HG03175 (cell line): Measurements from ENCODE around the gene ABL1.
"Not testable (repeated sequence)": the region's sequence is repeated elsewhere in the genome, so short reads cannot be mapped to it uniquely, and the experiment has no call there.

Experiments used
- ATAC-seq: cut with Tn5 transposase; IDR thresholded peaks from one replicate; pipeline ENCODE4 v1.9.1; 2021; ENCODE audit warnings: mild to moderate bottlenecking, moderate library complexity; ENCODE audit not compliant: unreplicated experiment

ABL1 gene

GRCh38 chr9:130900701-130901497 is 65.8 kb downstream of the ABL1 start:
- no peak for ATAC-seq

GRCh38 chr9:130901498-130902203 is 66.6 kb downstream of the ABL1 start:
- no peak for ATAC-seq

- ATAC-seq: no peak
Measured at GRCh38 chr9:130902204-130903185, 67.4 kb downstream of the ABL1 start.

- ATAC-seq: no peak
Measured at GRCh38 chr9:130903194-130904069, 68.4 kb downstream of the ABL1 start.

- no peak for ATAC-seq
Measured at GRCh38 chr9:130904070-130905044, 69.3 kb downstream of the ABL1 start.

GRCh38 chr9:130905125-130905901 is 70.3 kb downstream of the ABL1 start:
- ATAC-seq: no peak

- ATAC-seq: no peak
Measured at GRCh38 chr9:130905902-130906734, 71.1 kb downstream of the ABL1 start.

- no peak for ATAC-seq
Measured at GRCh38 chr9:130906735-130907416, 71.8 kb downstream of the ABL1 start.

GRCh38 chr9:130908146-130908877 is 73.3 kb downstream of the ABL1 start:
- no peak for ATAC-seq

GRCh38 chr9:130908878-130909355 is 73.9 kb downstream of the ABL1 start:
- no peak for ATAC-seq

- ATAC-seq: not testable (repeated sequence)
Measured at GRCh38 chr9:130910041-130910440, 75.0 kb downstream of the ABL1 start.

- ATAC-seq: not testable (repeated sequence)
Measured at GRCh38 chr9:130910670-130911069, 75.6 kb downstream of the ABL1 start.

- ATAC-seq: no peak
Measured at GRCh38 chr9:130911254-130912049, 76.4 kb downstream of the ABL1 start.

GRCh38 chr9:130912932-130913598 is 78.0 kb downstream of the ABL1 start:
- no peak for ATAC-seq
